Medulla oblongata (tissue), 1 donor: ENCODE measurements around the gene SLC15A5.

ENCODE experiments used
- DNase-seq: peaks from one replicate; pipeline ENCODE4 v3.0.0-alpha.2; 2015; ENCODE audit errors: extremely low spot score

Gene SLC15A5

GRCh38 chr12:16183541-16183940 lies 93.9 kb downstream of the SLC15A5 start:
- no peak for DNase-seq

- peak; percentile 7 for DNase-seq
Measured at GRCh38 chr12:16175840-16176239, 101.6 kb downstream of the SLC15A5 start.

GRCh38 chr12:16174282-16174681 lies 103.2 kb downstream of the SLC15A5 start:
- DNase-seq, result no peak

GRCh38 chr12:16171348-16171747 lies 106.1 kb downstream of the SLC15A5 start:
- no peak for DNase-seq

GRCh38 chr12:16168078-16168477 lies 109.4 kb downstream of the SLC15A5 start:
- no peak for DNase-seq

- peak; percentile 13 for DNase-seq
Measured at GRCh38 chr12:16166563-16167470, 110.7 kb downstream of the SLC15A5 start.

GRCh38 chr12:16165506-16165905 lies 112.0 kb downstream of the SLC15A5 start:
- peak; percentile 73 for DNase-seq

GRCh38 chr12:16163901-16164300 lies 113.6 kb downstream of the SLC15A5 start:
- no peak for DNase-seq

GRCh38 chr12:16163146-16163545 lies 114.3 kb downstream of the SLC15A5 start:
- DNase-seq, result no peak

- no peak for DNase-seq
Measured at GRCh38 chr12:16159571-16159970, 117.9 kb downstream of the SLC15A5 start.

- DNase-seq, result no peak
Measured at GRCh38 chr12:16158050-16158449, 119.4 kb downstream of the SLC15A5 start.

- no peak for DNase-seq
Measured at GRCh38 chr12:16155938-16156337, 121.5 kb downstream of the SLC15A5 start.

- no peak for DNase-seq
Measured at GRCh38 chr12:16154990-16155389, 122.5 kb downstream of the SLC15A5 start.

GRCh38 chr12:16152885-16153673 lies 124.4 kb downstream of the SLC15A5 start:
- DNase-seq, result no peak

- no peak for DNase-seq
Measured at GRCh38 chr12:16150276-16150675, 127.2 kb downstream of the SLC15A5 start.

GRCh38 chr12:16148938-16149337 lies 128.5 kb downstream of the SLC15A5 start:
- no peak for DNase-seq
